OCI-LY1 (cell line): Measurements from ENCODE around the gene EPRS1.
"Not testable (repeated sequence)": the region's sequence is repeated elsewhere in the genome, so short reads cannot be mapped to it uniquely, and the experiment has no call there.

Experiments used
- H2AFZ ChIP-seq: fragments of 200-600 bp; sonication (generic), shearing (Covaris generic); 2 replicates; pipeline ENCODE4 v1.6.0; 2014; ENCODE audit warnings: antibody characterized with exemption, mild to moderate bottlenecking, low read length
- H3F3A ChIP-seq: fragments of 200-600 bp; sonication (generic), shearing (Covaris generic); 2 replicates; pipeline ENCODE4 v1.6.0; 2014; ENCODE audit warnings: mild to moderate bottlenecking, antibody characterized with exemption, low read length, moderate library complexity; ENCODE audit not compliant: insufficient read depth
- H3K27ac ChIP-seq: fragments of 200-600 bp; sonication (generic); 2 replicates; pipeline ENCODE4 v1.5.1; 2014; ENCODE audit warnings: low read length, mixed run types, mild to moderate bottlenecking, low read depth; ENCODE audit not compliant: poor library complexity, severe bottlenecking
- H3K27me3 ChIP-seq: fragments of 200-600 bp; sonication (generic); 2 replicates; pipeline ENCODE4 v1.6.0; 2014; ENCODE audit warnings: antibody characterized with exemption, mild to moderate bottlenecking, low read length, moderate library complexity; ENCODE audit not compliant: insufficient read depth
- H3K36me3 ChIP-seq: fragments of 200-600 bp; sonication (generic); 2 replicates; pipeline ENCODE4 v1.6.1; 2014; ENCODE audit warnings: mild to moderate bottlenecking, antibody characterized with exemption, low read length, moderate library complexity, mixed read lengths; ENCODE audit not compliant: insufficient read depth
- H3K4me1 ChIP-seq: fragments of 200-600 bp; sonication (generic); 2 replicates; pipeline ENCODE4 v1.5.1; 2014; ENCODE audit warnings: mild to moderate bottlenecking, low read length, moderate library complexity; ENCODE audit not compliant: insufficient read depth, severe bottlenecking
- H3K4me2 ChIP-seq: fragments of 200-600 bp; sonication (generic), shearing (Covaris generic); 2 replicates; pipeline ENCODE4 v1.6.1; 2014; ENCODE audit warnings: low read length
- H3K4me3 ChIP-seq: fragments of 200-600 bp; sonication (generic); 2 replicates; pipeline ENCODE4 v1.5.1; 2014; ENCODE audit warnings: low read length, low read depth, mild to moderate bottlenecking, mixed read lengths; ENCODE audit not compliant: poor library complexity, severe bottlenecking
- H3K79me2 ChIP-seq: fragments of 200-600 bp; shearing (Covaris generic); 2 replicates; pipeline ENCODE4 v1.6.1; 2016; ENCODE audit warnings: mixed run types, low read length, mixed read lengths; ENCODE audit not compliant: insufficient read depth
- H3K9ac ChIP-seq: fragments of 200-600 bp; sonication (generic), shearing (Covaris generic); 2 replicates; pipeline ENCODE4 v1.6.1; 2014; ENCODE audit warnings: mild to moderate bottlenecking, low read length, mixed read lengths
- H3K9me2 ChIP-seq: fragments of 200-600 bp; sonication (generic), shearing (Covaris generic); 2 replicates; pipeline ENCODE4 v1.6.1; 2014; ENCODE audit warnings: low read depth, mild to moderate bottlenecking, low read length, mixed read lengths
- H3K9me3 ChIP-seq: fragments of 200-600 bp; shearing (Covaris generic); 2 replicates; pipeline ENCODE4 v1.6.1; 2014; ENCODE audit warnings: low read length, mixed read lengths
- H4K20me1 ChIP-seq: fragments of 200-600 bp; sonication (generic), shearing (Covaris generic); 2 replicates; pipeline ENCODE4 v1.6.0; 2016; ENCODE audit warnings: mild to moderate bottlenecking, low read length; ENCODE audit not compliant: insufficient read depth
- EZH2 ChIP-seq: fragments of 200-600 bp; sonication (generic), shearing (Covaris generic); IDR thresholded peaks from 2 replicates; pipeline ENCODE4 v1.8.0; 2017; ENCODE audit warnings: borderline replicate concordance, mixed run types, mild to moderate bottlenecking, antibody characterized with exemption, low read length, moderate library complexity, mixed read lengths
- TF ChIP-seq, protein P1 (sequence below): fragments of 200-600 bp; sonication (generic), shearing (Covaris generic); IDR thresholded peaks from 2 replicates; pipeline ENCODE4 v1.5.1; 2017; ENCODE audit warnings: mild to moderate bottlenecking, antibody characterized with exemption, low read length, moderate library complexity, mixed read lengths

EPRS1 gene

DNA sequence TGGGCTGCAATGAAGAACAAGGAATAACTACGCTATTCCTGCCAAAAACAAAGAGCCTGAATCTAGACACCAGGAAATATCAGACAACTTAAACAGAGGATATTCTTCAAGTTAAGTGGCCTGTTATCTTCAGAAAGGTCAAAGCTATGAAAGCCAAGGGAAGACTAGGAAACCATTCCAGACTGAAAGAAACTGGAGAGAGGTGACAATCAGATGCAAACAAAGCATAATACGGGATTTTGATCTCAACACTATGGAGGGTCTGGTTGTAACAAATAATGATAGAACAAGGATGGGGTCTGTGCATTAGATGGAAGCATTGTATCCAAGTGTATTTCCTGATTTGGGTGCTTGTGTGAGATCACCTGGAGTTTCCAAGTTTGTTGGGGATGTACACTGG is 2.7 kb downstream of the EPRS1 start:
- Histone ChIP-seq H3K27ac (no peak overlapping the region), H3K9ac (no peak overlapping the region), H3K27me3 (no peaks in the 10 kb centered on the region), H3K79me2 (peaks cover 50% of the 10 kb centered on the region), H3K4me2 (0 out of 2 replicates have a peak overlapping the region, but pooled peaks have one; percentile 13), H3K36me3 (peaks cover 26% of the 10 kb centered on the region), H3K9me2 (no peaks in the 10 kb centered on the region), H3K4me3 (no peak overlapping the region), H3K4me1 (peaks cover 25% of the 10 kb centered on the region), H4K20me1 (no peaks in the 10 kb centered on the region), H3K9me3 (no peaks in the 10 kb centered on the region), H3F3A (no peaks in the 10 kb centered on the region), H2AFZ (no peak overlapping the region)
- TF ChIP-seq EZH2: no peak
- TF ChIP-seq, protein P1, sequence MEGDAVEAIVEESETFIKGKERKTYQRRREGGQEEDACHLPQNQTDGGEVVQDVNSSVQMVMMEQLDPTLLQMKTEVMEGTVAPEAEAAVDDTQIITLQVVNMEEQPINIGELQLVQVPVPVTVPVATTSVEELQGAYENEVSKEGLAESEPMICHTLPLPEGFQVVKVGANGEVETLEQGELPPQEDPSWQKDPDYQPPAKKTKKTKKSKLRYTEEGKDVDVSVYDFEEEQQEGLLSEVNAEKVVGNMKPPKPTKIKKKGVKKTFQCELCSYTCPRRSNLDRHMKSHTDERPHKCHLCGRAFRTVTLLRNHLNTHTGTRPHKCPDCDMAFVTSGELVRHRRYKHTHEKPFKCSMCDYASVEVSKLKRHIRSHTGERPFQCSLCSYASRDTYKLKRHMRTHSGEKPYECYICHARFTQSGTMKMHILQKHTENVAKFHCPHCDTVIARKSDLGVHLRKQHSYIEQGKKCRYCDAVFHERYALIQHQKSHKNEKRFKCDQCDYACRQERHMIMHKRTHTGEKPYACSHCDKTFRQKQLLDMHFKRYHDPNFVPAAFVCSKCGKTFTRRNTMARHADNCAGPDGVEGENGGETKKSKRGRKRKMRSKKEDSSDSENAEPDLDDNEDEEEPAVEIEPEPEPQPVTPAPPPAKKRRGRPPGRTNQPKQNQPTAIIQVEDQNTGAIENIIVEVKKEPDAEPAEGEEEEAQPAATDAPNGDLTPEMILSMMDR: no peak

DNA sequence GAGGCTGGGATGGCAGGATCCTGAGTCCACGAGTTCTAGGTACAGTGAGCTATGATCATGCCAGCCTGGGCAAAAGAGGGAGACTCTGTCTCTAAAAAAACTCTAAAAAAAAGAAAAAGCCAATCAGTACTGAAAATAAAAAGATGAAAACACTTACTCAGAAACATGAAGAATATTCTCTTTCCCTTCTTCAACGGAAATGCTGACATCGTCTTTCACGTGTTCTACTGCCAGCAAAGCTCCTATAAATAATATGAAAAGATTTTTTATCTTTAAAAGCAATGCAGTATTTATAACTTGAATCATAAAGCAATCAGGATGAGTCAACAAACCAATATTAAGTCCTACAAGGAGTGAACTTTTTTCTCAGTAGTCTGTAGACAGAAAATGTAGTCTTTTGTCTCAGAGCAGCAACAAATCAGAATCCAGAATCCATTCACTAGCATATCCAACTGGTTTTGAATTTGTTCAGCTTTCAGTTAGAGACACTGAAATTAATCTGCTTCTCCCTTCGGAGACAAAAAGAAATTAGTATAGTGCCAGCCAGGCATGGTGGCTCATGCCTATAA is 6.2 kb downstream of the EPRS1 start:
- no peak overlapping the region for H3K27ac ChIP-seq
- H3K9ac ChIP-seq: no peak overlapping the region
- H3K4me2 ChIP-seq: no peak overlapping the region
- H3K9me3 ChIP-seq: no peaks in the 10 kb centered on the region
- H3K9me2 ChIP-seq: no peaks in the 10 kb centered on the region
- peaks cover 63% of the 10 kb centered on the region for H3K79me2 ChIP-seq
- H3K27me3 ChIP-seq: no peaks in the 10 kb centered on the region
- H3K4me1 ChIP-seq: peaks cover 16% of the 10 kb centered on the region
- H3K36me3 ChIP-seq: peaks cover 53% of the 10 kb centered on the region
- no peaks in the 10 kb centered on the region for H4K20me1 ChIP-seq
- H3K4me3 ChIP-seq: no peak overlapping the region
- H3F3A ChIP-seq: no peaks in the 10 kb centered on the region
- TF ChIP-seq, protein P1: no peak
- no peak for TF ChIP-seq EZH2
- H2AFZ ChIP-seq: no peak overlapping the region

DNA sequence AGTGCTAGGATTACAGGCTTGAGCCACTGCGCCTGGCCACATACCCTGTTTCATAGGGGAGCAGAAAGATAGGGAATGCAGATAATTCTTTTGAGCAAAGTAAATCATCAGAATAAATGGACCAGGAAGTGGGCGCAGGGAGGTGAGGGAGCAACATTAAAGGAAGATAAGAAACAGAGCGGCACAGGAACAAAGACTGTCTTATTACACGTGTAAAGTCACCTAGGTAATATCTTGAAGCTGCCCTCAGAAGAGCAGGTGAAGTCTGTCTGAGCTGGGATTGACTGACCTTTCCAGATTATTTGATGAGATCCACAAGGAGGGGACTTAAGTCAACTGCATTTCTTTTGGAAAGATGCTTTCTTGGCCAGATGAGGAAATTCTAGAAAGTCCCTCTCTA is 7.7 kb downstream of the EPRS1 start:
- peaks cover 52% of the 10 kb centered on the region for H3K79me2 ChIP-seq
- no peaks in the 10 kb centered on the region for H3F3A ChIP-seq
- TF ChIP-seq EZH2: no peak
- TF ChIP-seq, protein P1: no peak
- H3K4me1 ChIP-seq: peaks cover 3% of the 10 kb centered on the region
- no peaks in the 10 kb centered on the region for H3K27me3 ChIP-seq
- no peaks in the 10 kb centered on the region for H3K9me2 ChIP-seq
- H3K27ac ChIP-seq: no peak overlapping the region
- no peak overlapping the region for H2AFZ ChIP-seq
- H3K4me3 ChIP-seq: no peak overlapping the region
- no peaks in the 10 kb centered on the region; the same call in 1 of the 2 replicates for H4K20me1 ChIP-seq
- no peak overlapping the region for H3K9ac ChIP-seq
- H3K36me3 ChIP-seq: peaks cover 63% of the 10 kb centered on the region
- no peak overlapping the region for H3K4me2 ChIP-seq
- no peaks in the 10 kb centered on the region for H3K9me3 ChIP-seq

DNA sequence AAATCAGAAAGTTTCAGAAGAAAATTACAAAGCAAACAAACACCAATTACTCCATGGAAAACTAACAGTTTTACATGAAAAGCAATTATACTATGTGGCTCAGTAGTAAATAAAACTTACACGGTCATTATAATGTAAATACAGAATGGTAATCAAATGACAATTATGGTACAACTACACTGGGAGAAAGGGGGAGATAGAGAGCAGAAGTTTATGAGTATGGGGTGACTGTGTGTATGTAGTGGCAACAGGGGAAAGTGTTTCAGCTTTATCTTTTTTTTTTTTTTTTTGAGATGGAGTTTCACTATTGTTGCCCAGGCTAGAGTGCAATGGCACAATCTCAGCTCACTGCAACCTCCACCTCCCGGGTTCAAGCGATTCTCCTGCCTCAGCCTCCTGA is 8.5 kb downstream of the EPRS1 start:
- H3F3A ChIP-seq, H3K4me2 ChIP-seq, H3K9me3 ChIP-seq, H4K20me1 ChIP-seq, H3K4me3 ChIP-seq, H3K27ac ChIP-seq, H3K4me1 ChIP-seq, H3K9ac ChIP-seq, H3K27me3 ChIP-seq, H2AFZ ChIP-seq, H3K9me2 ChIP-seq: not testable (repeated sequence)
- peaks cover 68% of the 10 kb centered on the region for H3K36me3 ChIP-seq
- H3K79me2 ChIP-seq: peaks cover 44% of the 10 kb centered on the region
